DOHH2 (cell line): ENCODE data around the gene LITAF.

ENCODE experiments used
- CTCF ChIP-seq: fragments of 200-600 bp; sonication (generic); IDR thresholded peaks from one replicate; pipeline ENCODE4 v1.5.1; 2014; ENCODE audit warnings: antibody characterized with exemption, mild to moderate bottlenecking, low read depth, low read length; ENCODE audit not compliant: poor library complexity, severe bottlenecking
- EZH2phosphoT487 ChIP-seq: fragments of 200-600 bp; sonication (generic); IDR thresholded peaks from 2 replicates; pipeline ENCODE4 v1.6.1; 2017; ENCODE audit warnings: borderline replicate concordance, mild to moderate bottlenecking, antibody characterized with exemption, low read length, moderate library complexity, mixed read lengths

- no peak for TF ChIP-seq CTCF
- TF ChIP-seq EZH2phosphoT487 = no peak
Observed at GRCh38 chr16:11499295-11500089, 87.2 kb downstream of the LITAF start.
